Measurements from ENCODE around the gene ADAM10. TPM values are rescaled to one million over a fixed set of nuclear protein-coding genes. Genes with fewer than 3 reads are reported as not detected.

Gene ADAM10
- total and polyA plus RNA-seq, 5 donors from 2014 or later, result 149 to 183 (median 156) TPM

GRCh38 chr15:58666957-58667356 is 82.5 kb downstream of the ADAM10 start:
- DNase-seq, result no peak
- Mint-ChIP-seq H3K36me3 (peaks cover 50% of the 10 kb centered on the region), H3K27ac (no peak overlapping the region), H3K4me3 (no peak overlapping the region), H3K9me3 (peaks cover 0 to 7% (median 0%) of the 10 kb centered on the region in 7 donors), H3K27me3 (no peaks in the 10 kb centered on the region), H3K4me1 (peaks cover 16 to 46% (median 30%) of the 10 kb centered on the region in 4 donors)
- no peaks in the 10 kb centered on the region for H3K9me3 ChIP-seq (ENCODE audit: control insufficient read depth in 2 of 2, low read length in 2 of 2)
- H3K36me3 ChIP-seq (ENCODE audit: control insufficient read depth, insufficient read depth, low read length), result peaks cover 24% of the 10 kb centered on the region
- no peak overlapping the region for H3K27ac ChIP-seq (ENCODE audit: insufficient read depth, low read length, poor library complexity, severe bottlenecking)
- no peaks in the 10 kb centered on the region for H3K27me3 ChIP-seq (ENCODE audit: control insufficient read depth, insufficient read depth, low read length)
- H3K4me1 ChIP-seq (ENCODE audit: control insufficient read depth, insufficient read depth, low read length, poor library complexity, severe bottlenecking), result no peaks in the 10 kb centered on the region
- no peak overlapping the region for H3K4me3 ChIP-seq (ENCODE audit: low read depth, low read length)
- no peak for ATAC-seq (ENCODE audit: low read depth in 2 of 2)

DNA sequence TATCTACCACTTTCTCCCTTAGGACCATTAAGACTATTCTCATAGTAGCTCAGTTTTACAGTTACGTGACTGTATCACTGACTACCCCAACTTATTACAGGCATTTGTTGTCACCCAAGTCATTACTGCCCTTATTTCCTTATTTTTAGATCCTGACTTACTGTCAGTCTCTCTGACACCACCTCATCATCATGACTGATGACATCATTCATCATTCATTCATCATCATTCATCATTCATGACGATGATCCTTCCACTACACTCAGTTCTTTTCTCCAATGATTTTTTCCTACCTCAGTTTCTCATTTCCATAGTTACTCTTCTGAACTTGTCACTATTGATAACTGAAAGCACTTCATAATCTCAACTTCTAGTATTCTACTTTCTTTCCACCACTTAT is 83.8 kb downstream of the ADAM10 start:
- Histone ChIP-seq H3K36me3 (ENCODE audit: control insufficient read depth, insufficient read depth, low read length) (peaks cover 28% of the 10 kb centered on the region), H3K4me3 (ENCODE audit: low read depth, low read length) (no peak overlapping the region), H3K27ac (ENCODE audit: insufficient read depth, low read length, poor library complexity, severe bottlenecking) (no peak overlapping the region), H3K4me1 (ENCODE audit: control insufficient read depth, insufficient read depth, low read length, poor library complexity, severe bottlenecking) (no peaks in the 10 kb centered on the region), H3K9me3 (ENCODE audit: control insufficient read depth in 2 of 2, low read length in 2 of 2) (no peaks in the 10 kb centered on the region), H3K27me3 (ENCODE audit: control insufficient read depth, insufficient read depth, low read length) (no peaks in the 10 kb centered on the region)
- Mint-ChIP-seq H3K9me3 (peaks cover 0 to 7% (median 0%) of the 10 kb centered on the region in 7 donors), H3K36me3 (peaks cover 58% of the 10 kb centered on the region), H3K4me3 (peak overlapping the region in 1 of 4 donors; percentile 16), H3K27ac (peak overlapping the region; percentile 0 to 79 (median 2)), H3K27me3 (no peaks in the 10 kb centered on the region), H3K4me1 (peaks cover 16 to 50% (median 26%) of the 10 kb centered on the region in 4 donors)
- ATAC-seq (ENCODE audit: low read depth in 2 of 2), result no peak
- DNase-seq, result no peak

- ATAC-seq (ENCODE audit: low read depth in 2 of 2) (no peak), DNase-seq (peak in 1 of 3 donors; percentile 29)
- Histone ChIP-seq H3K27me3 (ENCODE audit: control insufficient read depth, insufficient read depth, low read length) (no peaks in the 10 kb centered on the region), H3K36me3 (ENCODE audit: control insufficient read depth, insufficient read depth, low read length) (peaks cover 21% of the 10 kb centered on the region), H3K9me3 (ENCODE audit: control insufficient read depth in 2 of 2, low read length in 2 of 2) (no peaks in the 10 kb centered on the region), H3K27ac (ENCODE audit: insufficient read depth, low read length, poor library complexity, severe bottlenecking) (peak overlapping the region; percentile 34), H3K4me1 (ENCODE audit: control insufficient read depth, insufficient read depth, low read length, poor library complexity, severe bottlenecking) (no peaks in the 10 kb centered on the region), H3K4me3 (ENCODE audit: low read depth, low read length) (no peak overlapping the region)
- no peaks in the 10 kb centered on the region for H3K27me3 Mint-ChIP-seq
- H3K9me3 Mint-ChIP-seq, result peaks cover 0 to 1% (median 0%) of the 10 kb centered on the region in 7 donors
- peak overlapping the region; percentile 30 to 84 (median 68) for H3K27ac Mint-ChIP-seq
- no peak overlapping the region for H3K4me3 Mint-ChIP-seq
- peaks cover 11 to 43% (median 22%) of the 10 kb centered on the region in 4 donors for H3K4me1 Mint-ChIP-seq
- peaks cover 48% of the 10 kb centered on the region for H3K36me3 Mint-ChIP-seq
These were observed 99.4 kb downstream of the ADAM10 start for GRCh38 chr15:58650102-58650501.

DNA sequence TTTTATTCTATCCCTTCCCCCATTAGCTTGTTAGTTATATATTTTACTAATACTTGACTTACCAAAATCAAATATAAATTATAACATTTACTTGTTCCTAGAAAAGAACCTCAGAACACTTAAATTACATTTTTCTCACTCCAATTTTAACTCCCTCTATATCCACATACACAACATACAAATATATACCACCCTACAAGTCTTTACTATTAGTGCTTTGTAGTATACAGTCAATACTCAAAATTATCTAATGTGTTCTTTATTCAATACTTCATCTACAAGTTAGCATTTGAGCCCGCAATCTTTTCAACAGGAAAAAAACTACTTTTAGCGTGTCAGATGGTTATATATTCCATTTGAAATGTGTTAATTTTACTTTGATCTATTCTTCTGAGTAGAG is 100.3 kb downstream of the ADAM10 start:
- Mint-ChIP-seq H3K27ac (no peak overlapping the region), H3K4me1 (peaks cover 11 to 46% (median 23%) of the 10 kb centered on the region in 4 donors)
- no peak for ATAC-seq (ENCODE audit: low read depth in 2 of 2)

DNA sequence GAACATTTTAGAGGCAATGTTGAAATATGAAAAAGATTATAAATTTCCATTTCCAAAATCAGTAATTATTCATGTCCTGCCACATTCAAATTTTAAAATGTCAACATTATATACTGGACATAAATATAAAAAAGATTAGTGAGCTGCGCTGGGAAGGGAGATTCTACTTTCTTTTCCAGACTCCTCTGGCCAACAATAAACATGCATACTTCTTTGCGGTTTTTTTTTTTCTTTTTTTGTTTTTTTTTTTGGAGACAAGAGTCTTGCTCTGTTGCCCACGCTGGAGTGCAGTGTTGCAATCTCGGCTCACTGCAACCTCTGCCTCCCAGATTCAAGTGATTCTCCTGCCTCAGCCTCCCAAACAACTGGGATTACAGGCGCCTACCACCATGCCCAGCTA is 105.5 kb downstream of the ADAM10 start:
- DNase-seq, result no peak
- no peaks in the 10 kb centered on the region for H3K9me3 Mint-ChIP-seq
- ATAC-seq (ENCODE audit: low read depth in 2 of 2), result no peak
- peak overlapping the region in 1 of 3 donors; percentile 39 for H3K27ac Mint-ChIP-seq
- Histone ChIP-seq H3K36me3 (ENCODE audit: control insufficient read depth, insufficient read depth, low read length) (peaks cover 42% of the 10 kb centered on the region), H3K4me1 (ENCODE audit: control insufficient read depth, insufficient read depth, low read length, poor library complexity, severe bottlenecking) (no peaks in the 10 kb centered on the region), H3K4me3 (ENCODE audit: low read depth, low read length) (no peak overlapping the region), H3K27me3 (ENCODE audit: control insufficient read depth, insufficient read depth, low read length) (no peaks in the 10 kb centered on the region), H3K27ac (ENCODE audit: insufficient read depth, low read length, poor library complexity, severe bottlenecking) (no peak overlapping the region), H3K9me3 (ENCODE audit: control insufficient read depth in 2 of 2, low read length in 2 of 2) (no peaks in the 10 kb centered on the region)
- H3K36me3 Mint-ChIP-seq, result peaks cover 30% of the 10 kb centered on the region
- H3K27me3 Mint-ChIP-seq, result no peaks in the 10 kb centered on the region
- H3K4me3 Mint-ChIP-seq, result no peak overlapping the region
- peaks cover 11 to 48% (median 20%) of the 10 kb centered on the region in 4 donors for H3K4me1 Mint-ChIP-seq

More for the DNA sequence above, 100.3 kb downstream of the ADAM10 start:
- Mint-ChIP-seq H3K9me3 (peaks cover 0 to 1% (median 0%) of the 10 kb centered on the region in 7 donors), H3K36me3 (peaks cover 42% of the 10 kb centered on the region), H3K27me3 (no peaks in the 10 kb centered on the region), H3K4me3 (no peak overlapping the region)
- H3K4me1 ChIP-seq (ENCODE audit: control insufficient read depth, insufficient read depth, low read length, poor library complexity, severe bottlenecking), result no peaks in the 10 kb centered on the region
- H3K27ac ChIP-seq (ENCODE audit: insufficient read depth, low read length, poor library complexity, severe bottlenecking), result no peak overlapping the region
- H3K36me3 ChIP-seq (ENCODE audit: control insufficient read depth, insufficient read depth, low read length), result peaks cover 16% of the 10 kb centered on the region
- no peak overlapping the region for H3K4me3 ChIP-seq (ENCODE audit: low read depth, low read length)
- no peak for DNase-seq
- H3K9me3 ChIP-seq (ENCODE audit: control insufficient read depth in 2 of 2, low read length in 2 of 2), result no peaks in the 10 kb centered on the region
- H3K27me3 ChIP-seq (ENCODE audit: control insufficient read depth, insufficient read depth, low read length), result no peaks in the 10 kb centered on the region

GRCh38 chr15:58641660-58642059 is 107.8 kb downstream of the ADAM10 start:
- ATAC-seq (ENCODE audit: low read depth in 2 of 2) (no peak), DNase-seq (no peak)
- peaks cover 0 to 2% (median 0%) of the 10 kb centered on the region in 7 donors for H3K9me3 Mint-ChIP-seq
- Histone ChIP-seq H3K4me3 (ENCODE audit: low read depth, low read length) (no peak overlapping the region), H3K27ac (ENCODE audit: insufficient read depth, low read length, poor library complexity, severe bottlenecking) (no peak overlapping the region), H3K9me3 (ENCODE audit: control insufficient read depth in 2 of 2, low read length in 2 of 2) (no peaks in the 10 kb centered on the region), H3K36me3 (ENCODE audit: control insufficient read depth, insufficient read depth, low read length) (peaks cover 54% of the 10 kb centered on the region), H3K27me3 (ENCODE audit: control insufficient read depth, insufficient read depth, low read length) (no peaks in the 10 kb centered on the region), H3K4me1 (ENCODE audit: control insufficient read depth, insufficient read depth, low read length, poor library complexity, severe bottlenecking) (no peaks in the 10 kb centered on the region)
- no peak overlapping the region for H3K4me3 Mint-ChIP-seq
- peak overlapping the region in 2 of 3 donors; percentile 11 to 70 for H3K27ac Mint-ChIP-seq
- no peaks in the 10 kb centered on the region for H3K27me3 Mint-ChIP-seq
- peaks cover 37% of the 10 kb centered on the region for H3K36me3 Mint-ChIP-seq
- H3K4me1 Mint-ChIP-seq, result peaks cover 16 to 38% (median 21%) of the 10 kb centered on the region in 4 donors

DNA sequence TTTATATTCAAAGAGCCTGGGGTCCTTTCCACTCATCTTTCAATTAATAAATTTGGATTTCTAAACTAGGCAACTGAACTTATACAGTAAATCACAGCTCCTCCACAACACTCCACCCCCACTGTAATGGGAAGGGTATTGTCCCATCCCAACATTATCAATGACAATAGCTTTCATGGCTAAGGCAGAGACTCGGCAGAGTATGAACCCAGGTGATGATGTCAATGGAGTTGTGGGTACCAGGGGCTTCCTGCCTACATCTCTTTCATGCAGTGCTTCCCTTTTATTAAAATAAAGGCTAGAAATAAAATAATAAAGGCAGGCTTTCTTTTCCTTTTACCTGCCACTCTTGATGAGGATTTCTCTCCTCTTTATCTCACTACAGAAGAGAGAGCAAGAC is 109.5 kb downstream of the ADAM10 start:
- no peak for DNase-seq
- H3K27me3 Mint-ChIP-seq, result no peaks in the 10 kb centered on the region
- peak overlapping the region; percentile 44 to 85 (median 78) for H3K27ac Mint-ChIP-seq
- peaks cover 0 to 2% (median 0%) of the 10 kb centered on the region in 7 donors for H3K9me3 Mint-ChIP-seq
- H3K36me3 Mint-ChIP-seq, result peaks cover 29% of the 10 kb centered on the region
- no peaks in the 10 kb centered on the region for H3K9me3 ChIP-seq (ENCODE audit: control insufficient read depth in 2 of 2, low read length in 2 of 2)
- no peaks in the 10 kb centered on the region for H3K27me3 ChIP-seq (ENCODE audit: control insufficient read depth, insufficient read depth, low read length)
- ATAC-seq (ENCODE audit: low read depth in 2 of 2), result no peak
- peaks cover 16 to 30% (median 24%) of the 10 kb centered on the region in 4 donors for H3K4me1 Mint-ChIP-seq
- no peaks in the 10 kb centered on the region for H3K4me1 ChIP-seq (ENCODE audit: control insufficient read depth, insufficient read depth, low read length, poor library complexity, severe bottlenecking)
- no peak overlapping the region for H3K27ac ChIP-seq (ENCODE audit: insufficient read depth, low read length, poor library complexity, severe bottlenecking)
- peak overlapping the region in 1 of 4 donors; percentile 11 for H3K4me3 Mint-ChIP-seq
- H3K36me3 ChIP-seq (ENCODE audit: control insufficient read depth, insufficient read depth, low read length), result peaks cover 57% of the 10 kb centered on the region
- H3K4me3 ChIP-seq (ENCODE audit: low read depth, low read length), result no peak overlapping the region
